ENCODE measurements around the gene RASSF5.
"Not testable (repeated sequence)": the region's sequence is repeated elsewhere in the genome, so short reads cannot be mapped to it uniquely, and the experiment has no call there.

The RASSF5 gene

DNA sequence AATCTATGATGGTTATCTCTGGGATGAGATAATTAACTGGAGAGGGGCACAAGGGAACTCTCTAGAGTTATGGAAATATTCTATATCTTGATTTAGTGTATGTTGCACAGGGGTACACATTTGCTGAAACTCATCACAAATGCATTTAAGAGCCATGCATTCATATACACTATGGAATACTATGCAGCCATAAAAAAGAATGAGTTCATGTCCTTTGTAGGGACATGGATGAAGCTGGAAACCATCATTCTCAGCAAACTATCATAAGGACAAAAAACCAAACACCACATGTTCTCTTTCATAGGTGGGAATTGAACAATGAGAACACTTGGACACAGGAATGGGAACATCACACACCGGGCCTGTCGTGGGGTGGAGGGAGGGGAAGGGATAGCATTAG, 119.1 kb downstream of the RASSF5 start:
- not testable (repeated sequence) for FAIRE-seq; DNase-seq (ENCODE audit: low spot score)

DNA sequence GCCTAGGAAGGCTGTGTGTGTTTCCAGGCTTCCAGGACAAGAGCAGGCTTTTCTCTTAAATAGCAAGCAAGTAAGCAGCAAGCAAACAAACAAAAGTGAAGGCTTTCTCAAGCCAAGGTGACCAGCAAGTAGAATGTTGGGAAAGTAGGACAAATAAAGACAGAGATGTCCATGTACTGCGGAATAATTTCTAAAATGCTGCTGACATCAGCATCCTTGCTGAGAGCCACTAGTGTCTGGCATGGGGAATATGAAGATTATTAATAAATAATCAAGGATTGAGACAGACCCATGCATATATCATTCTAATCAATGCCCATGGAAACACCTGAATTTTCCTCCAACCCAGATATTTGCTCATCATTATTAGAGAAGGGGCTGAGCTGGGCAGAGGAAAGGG, 121.6 kb downstream of the RASSF5 start:
- FAIRE-seq (no peak), DNase-seq (ENCODE audit: low spot score) (no peak)

DNA sequence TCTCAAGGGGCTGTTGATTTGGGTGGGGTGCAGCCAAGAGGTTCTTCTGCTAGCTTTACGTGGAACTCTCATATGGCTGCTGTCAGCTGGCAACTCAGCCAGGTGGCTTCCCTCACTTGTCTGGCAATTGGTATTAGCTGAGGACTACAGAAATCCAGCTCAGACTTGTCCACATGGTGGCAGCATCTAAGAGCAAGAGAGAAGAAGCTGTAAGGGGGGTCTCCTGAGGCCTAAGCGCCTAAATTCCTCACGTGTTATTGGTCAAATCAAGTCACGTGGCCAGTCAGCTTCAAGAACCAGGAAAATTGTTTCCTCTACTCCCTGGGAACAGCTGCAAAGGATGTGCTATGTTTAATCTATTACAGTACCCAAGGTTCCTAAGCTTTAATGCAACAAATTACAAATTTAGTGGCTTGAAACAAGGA, 123.8 kb downstream of the RASSF5 start:
- no peak for FAIRE-seq
- peak; percentile 52 for DNase-seq (ENCODE audit: low spot score)

DNA sequence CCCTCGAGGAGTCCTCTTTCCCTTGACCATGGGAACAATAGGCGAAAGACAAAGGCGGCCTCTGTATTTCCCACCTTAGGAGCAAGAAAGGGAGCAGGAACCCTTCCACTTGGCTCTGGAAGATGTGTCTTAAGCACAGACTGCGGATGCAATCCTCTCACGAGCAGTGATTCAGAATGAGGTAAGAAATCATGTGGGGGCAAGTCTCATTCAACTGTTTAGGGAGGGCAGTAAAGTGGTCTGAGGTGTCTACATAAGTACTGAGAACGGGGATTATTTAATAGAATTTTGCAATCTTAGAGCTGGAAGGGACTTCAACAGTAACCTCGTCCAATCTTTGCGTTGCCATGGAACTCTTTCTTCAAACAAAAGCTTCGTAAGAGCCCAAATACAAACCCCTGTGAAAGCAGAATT, 126.4 kb downstream of the RASSF5 start:
- DNase-seq (ENCODE audit: low spot score) (peak; percentile 28), FAIRE-seq (no peak)

DNA sequence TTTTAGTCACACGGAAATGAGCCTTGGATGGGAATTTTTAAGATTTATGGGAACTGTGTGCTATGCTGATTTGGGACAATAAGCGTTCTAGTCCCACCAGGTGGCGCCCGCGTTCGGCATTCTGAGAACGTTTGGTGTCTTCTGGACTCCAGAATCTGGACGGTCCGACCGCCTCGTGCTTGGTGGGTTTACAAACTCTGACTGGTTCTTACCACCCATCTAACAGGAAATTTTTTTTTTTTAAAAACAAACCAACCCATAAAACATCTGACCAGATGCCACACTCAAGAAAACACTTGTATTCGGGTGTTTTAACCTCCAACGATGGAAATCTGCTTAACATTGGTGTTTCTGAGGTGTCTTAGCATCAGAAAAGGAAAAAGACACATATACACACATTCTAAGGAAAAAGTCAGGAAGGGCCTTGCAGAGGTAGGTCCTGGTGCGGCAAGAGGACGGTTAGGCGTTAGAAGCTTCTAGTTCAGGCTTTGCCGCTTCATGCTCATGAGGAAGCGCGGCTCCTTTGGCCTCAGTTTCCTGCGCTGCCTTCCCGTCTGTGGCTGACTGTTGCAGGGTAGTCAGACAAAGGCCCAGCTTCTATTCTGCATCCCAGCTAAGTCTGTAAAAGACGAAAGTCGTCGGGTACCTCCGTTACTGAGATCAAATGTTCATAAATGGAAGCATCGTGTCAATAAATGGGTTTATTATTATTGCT, 127.2 kb downstream of the RASSF5 start:
- DNase-seq (ENCODE audit: low spot score) (peak; percentile 69), FAIRE-seq (no peak)

DNA sequence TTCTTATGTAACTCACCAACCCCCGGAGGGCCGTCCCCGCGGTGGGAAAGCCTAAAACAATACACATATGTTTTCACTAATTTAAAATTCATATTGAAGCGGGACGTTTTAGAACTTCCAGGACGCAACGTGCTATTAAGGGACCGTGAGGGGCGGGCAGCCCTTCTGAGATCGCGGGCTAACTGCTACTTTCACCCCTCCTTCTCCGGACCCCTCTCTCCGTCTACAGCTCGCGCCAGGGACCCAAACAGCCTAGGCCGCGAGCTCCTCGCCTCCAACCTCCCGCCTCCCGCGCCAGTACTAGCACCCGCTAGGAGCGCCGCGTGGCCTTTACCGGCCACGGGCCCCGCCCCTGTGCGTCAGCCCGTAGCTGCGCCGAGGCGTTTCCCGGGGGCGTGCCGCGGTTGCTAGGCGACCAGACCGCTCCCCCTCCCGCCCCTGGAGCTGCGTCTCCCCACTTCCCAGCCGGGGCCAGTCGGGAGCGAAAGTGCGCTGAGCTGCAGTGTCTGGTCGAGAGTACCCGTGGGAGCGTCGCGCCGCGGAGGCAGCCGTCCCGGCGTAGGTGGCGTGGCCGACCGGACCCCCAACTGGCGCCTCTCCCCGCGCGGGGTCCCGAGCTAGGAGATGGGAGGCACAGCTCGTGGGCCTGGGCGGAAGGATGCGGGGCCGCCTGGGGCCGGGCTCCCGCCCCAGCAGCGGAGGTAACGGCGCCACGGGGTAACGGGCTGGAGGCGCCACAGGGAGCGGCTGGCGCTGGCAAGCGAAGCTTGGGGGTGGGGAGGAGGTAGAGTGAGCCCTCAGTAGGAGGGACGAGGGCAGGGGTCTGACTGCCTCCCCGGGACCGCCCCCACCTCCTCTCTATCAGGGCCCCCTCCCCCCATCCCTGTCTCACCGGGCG, 128.0 kb downstream of the RASSF5 start, which contains the start of gene DYRK3:
Gene DYRK3, plus strand, starts transcription at position 457 of the 898 bp plus-strand sequence. Its CDS starts 168 bp downstream, at position 625.
- peak; percentile 40 for FAIRE-seq
- peak; percentile 97 for DNase-seq (ENCODE audit: low spot score)

DNA sequence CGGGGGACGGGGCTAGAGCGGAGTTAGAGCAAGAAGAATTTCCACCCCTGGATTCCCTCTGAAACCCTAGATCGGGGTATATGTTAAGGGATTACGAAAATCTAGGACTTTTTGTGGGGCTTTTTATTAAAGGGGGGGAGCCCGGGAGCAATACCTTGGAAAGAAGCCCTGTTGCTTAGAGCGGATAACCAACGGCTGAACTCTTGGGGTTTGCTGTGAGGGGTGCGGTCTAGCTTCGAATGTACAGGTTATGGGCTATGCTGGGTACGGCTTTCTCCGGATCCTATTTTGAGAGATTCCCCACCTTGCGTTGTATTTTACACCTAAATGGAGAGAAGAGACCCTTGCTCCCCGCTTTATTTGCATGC, 128.6 kb downstream of the RASSF5 start:
- FAIRE-seq: no peak
- DNase-seq (ENCODE audit: low spot score): no peak

DNA sequence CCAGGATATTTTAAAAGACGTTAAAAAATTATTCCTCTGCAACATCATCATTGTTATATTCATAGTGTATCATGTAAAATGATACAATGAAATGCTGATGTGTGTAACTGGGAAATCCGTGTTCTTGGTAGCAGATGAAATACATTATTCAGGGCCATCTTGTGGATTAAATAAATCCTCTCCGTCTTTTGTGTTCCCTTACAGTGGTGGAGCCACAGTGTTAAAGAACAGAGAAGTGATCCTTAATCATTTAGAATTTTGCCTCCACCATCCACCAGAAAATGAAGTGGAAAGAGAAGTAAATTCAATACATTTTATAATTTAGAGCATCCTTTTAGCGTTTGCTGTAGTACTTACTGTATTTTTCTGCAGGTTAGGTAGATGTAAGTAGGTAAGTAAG, 129.3 kb downstream of the RASSF5 start:
- DNase-seq (ENCODE audit: low spot score) (no peak), FAIRE-seq (no peak)

DNA sequence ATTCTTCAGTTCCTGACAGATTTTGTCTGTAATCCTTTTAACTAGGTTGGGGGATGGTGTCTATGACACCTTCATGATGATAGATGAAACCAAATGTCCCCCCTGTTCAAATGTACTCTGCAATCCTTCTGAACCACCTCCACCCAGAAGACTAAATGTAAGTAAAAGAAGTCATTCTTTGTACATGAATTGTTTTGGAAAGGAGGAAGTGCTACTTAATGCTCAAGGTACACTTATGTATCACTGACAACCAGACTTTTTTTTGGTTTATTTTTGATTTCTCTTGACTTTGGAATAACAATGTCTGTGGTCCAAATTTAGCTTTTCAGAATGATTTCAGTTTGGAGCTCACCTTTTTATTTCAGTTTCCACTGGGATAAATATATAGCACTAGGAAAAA, 130.3 kb downstream of the RASSF5 start:
- DNase-seq (ENCODE audit: low spot score) (no peak), FAIRE-seq (no peak)

All from urothelium cell line (cell line).